GM21526 (cell line): ENCODE results near the gene DLGAP4.

Source experiments
- ATAC-seq: cut with Tn5 transposase; IDR thresholded peaks from one replicate; pipeline ENCODE4 v1.9.1; 2021; ENCODE audit warnings: moderate library complexity; ENCODE audit not compliant: unreplicated experiment, low FRiP score

Gene DLGAP4

GRCh38 chr20:36307412-36308325, 1.5 kb downstream of the DLGAP4 start:
- ATAC-seq = no peak

GRCh38 chr20:36308353-36308752, 2.2 kb downstream of the DLGAP4 start:
- no peak for ATAC-seq

GRCh38 chr20:36308986-36309385, 2.8 kb downstream of the DLGAP4 start:
- ATAC-seq = no peak

GRCh38 chr20:36309643-36310042, 3.5 kb downstream of the DLGAP4 start:
- ATAC-seq = no peak

GRCh38 chr20:36310215-36310981, 4.3 kb downstream of the DLGAP4 start:
- no peak for ATAC-seq

GRCh38 chr20:36311141-36311853, 5.2 kb downstream of the DLGAP4 start:
- ATAC-seq = no peak

GRCh38 chr20:36311854-36312723, 6.0 kb downstream of the DLGAP4 start:
- no peak for ATAC-seq

GRCh38 chr20:36312724-36313441, 6.7 kb downstream of the DLGAP4 start:
- ATAC-seq = no peak

- ATAC-seq = no peak
These were observed 7.3 kb downstream of the DLGAP4 start for GRCh38 chr20:36313476-36313875.

GRCh38 chr20:36313926-36314325, 7.8 kb downstream of the DLGAP4 start:
- no peak for ATAC-seq

- no peak for ATAC-seq
These were observed 8.8 kb downstream of the DLGAP4 start for GRCh38 chr20:36314734-36315544.

GRCh38 chr20:36315545-36316351, 9.6 kb downstream of the DLGAP4 start:
- no peak for ATAC-seq

- ATAC-seq = no peak
These were observed 11.5 kb downstream of the DLGAP4 start for GRCh38 chr20:36317675-36318074.

- ATAC-seq = no peak
These were observed 12.0 kb downstream of the DLGAP4 start for GRCh38 chr20:36318166-36318565.

- ATAC-seq = no peak
These were observed 13.5 kb downstream of the DLGAP4 start for GRCh38 chr20:36319356-36320260.

GRCh38 chr20:36320261-36320897, 14.2 kb downstream of the DLGAP4 start:
- ATAC-seq = no peak
